HG02571 (cell line): Measurements from ENCODE around the gene VCY.
"Not testable (repeated sequence)": the region's sequence is repeated elsewhere in the genome, so short reads cannot be mapped to it uniquely, and the experiment has no call there.

Experiments
- ATAC-seq: cut with Tn5 transposase; IDR thresholded peaks from one replicate; pipeline ENCODE4 v1.9.1; 2021; ENCODE audit warnings: mild to moderate bottlenecking, moderate library complexity; ENCODE audit not compliant: unreplicated experiment

VCY gene

DNA sequence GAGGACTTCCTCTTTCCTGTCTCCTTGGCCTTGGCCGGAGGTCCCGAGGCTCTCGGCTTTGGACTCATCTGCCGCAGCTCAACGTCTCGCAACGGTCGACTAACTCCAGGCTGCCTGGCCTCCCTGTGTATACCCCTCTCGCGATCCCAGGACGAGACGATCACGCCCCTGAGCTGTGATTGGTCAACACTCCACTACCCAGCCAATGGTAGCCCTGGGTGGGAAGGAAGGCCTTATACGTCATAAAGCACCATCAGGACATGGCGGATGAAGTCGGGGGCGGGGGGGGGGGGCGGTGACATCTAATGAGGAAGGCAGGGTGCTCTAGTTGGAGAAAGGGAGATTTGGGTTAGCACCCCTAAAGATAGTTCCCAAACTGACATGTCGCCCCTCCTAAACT lies at the start of gene VCY:
Gene VCY (minus strand): TSS at position 101 of the 400 bp plus-strand sequence. CDS start 33 bp downstream, at position 68.
- ATAC-seq, result not testable (repeated sequence)

DNA sequence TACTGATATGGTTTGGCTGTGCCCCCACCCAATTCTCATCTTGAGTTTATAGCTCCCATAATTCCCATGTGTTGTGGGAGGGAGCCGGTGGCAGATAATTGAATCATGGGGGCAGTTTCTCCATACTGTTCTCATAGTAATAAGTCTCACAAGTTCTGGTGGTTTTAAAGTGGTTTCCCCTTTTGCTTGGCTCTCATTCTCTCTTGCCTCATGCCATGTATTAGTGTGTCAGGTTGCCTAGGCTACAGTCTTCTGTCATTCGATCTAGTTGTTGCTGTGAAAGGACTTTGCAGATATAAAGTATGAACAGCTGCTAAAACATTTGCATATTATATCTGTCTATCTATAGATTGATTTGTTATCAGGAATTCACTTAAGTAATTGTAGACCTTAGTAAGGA lies 44.1 kb upstream of the VCY start:
- ATAC-seq, result not testable (repeated sequence)

DNA sequence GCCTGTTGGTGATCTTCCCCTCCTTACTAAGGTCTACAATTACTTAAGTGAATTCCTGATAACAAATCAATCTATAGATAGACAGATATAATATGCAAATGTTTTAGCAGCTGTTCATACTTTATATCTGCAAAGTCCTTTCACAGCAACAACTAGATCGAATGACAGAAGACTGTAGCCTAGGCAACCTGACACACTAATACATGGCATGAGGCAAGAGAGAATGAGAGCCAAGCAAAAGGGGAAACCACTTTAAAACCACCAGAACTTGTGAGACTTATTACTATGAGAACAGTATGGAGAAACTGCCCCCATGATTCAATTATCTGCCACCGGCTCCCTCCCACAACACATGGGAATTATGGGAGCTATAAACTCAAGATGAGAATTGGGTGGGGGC lies 25.6 kb upstream of the VCY start:
- ATAC-seq, result not testable (repeated sequence)

DNA sequence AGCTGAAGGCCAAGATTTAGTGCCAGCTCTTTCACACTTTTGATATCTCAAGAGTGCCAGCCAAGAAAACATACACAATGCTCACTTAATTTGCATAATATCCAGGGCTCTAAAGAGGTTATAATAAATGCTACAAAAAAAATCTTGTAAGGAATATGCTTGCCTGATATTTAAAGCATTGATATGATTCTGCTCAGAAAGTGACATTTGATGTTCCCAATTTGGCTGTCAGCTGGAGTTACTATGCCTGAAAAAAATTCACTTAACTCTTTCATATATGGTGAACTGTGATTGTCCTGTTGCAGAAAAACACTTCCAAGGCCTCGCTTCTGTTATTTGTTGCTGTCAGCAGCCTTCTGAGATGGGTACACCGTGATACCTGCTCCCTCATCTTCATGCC lies 43.9 kb downstream of the VCY start:
- ATAC-seq, result not testable (repeated sequence)
